Keratinocyte (primary cell): ENCODE results near the gene GCH1. TPM values are rescaled to one million over a fixed set of nuclear protein-coding genes. Genes with fewer than 3 reads are reported as not detected.

ENCODE experiments used
- DNase-seq: peaks from one replicate; pipeline ENCODE4 v3.0.0-alpha.2; 2011; ENCODE audit warnings: low read depth, missing footprints, low spot score
- FAIRE-seq: peaks from 2 replicates; lab custom pipeline; 2011; peaks lifted over from hg19 to GRCh38; lab: Jason Lieb, UNC
- H2AFZ ChIP-seq: 2 replicates; pipeline ENCODE4 v1.6.0; 2012; ENCODE audit warnings: low read length, control low read depth, inconsistent platforms; ENCODE audit not compliant: control insufficient read depth
- H3K27ac ChIP-seq: 2 replicates; pipeline ENCODE4 v1.5.1; 2011; ENCODE audit warnings: low read length; ENCODE audit not compliant: control insufficient read depth, insufficient read depth
- H3K27me3 ChIP-seq: 3 replicates; pipeline ENCODE4 v1.6.0; 2011; ENCODE audit warnings: low read length; ENCODE audit not compliant: control insufficient read depth, insufficient read depth; ENCODE audit errors: extremely low read depth
- H3K36me3 ChIP-seq, 2 experiments: 2 replicates in 1 of 2; 3 replicates in 1 of 2; pipeline ENCODE4 v1.5.1; 2011; ENCODE audit warnings: low read length in 2 of 2, mild to moderate bottlenecking in 1 of 2; ENCODE audit not compliant: control insufficient read depth in 2 of 2, insufficient read depth in 2 of 2; ENCODE audit errors: extremely low read depth in 1 of 2
- H3K4me1 ChIP-seq: 3 replicates; pipeline ENCODE4 v1.5.1; 2011; ENCODE audit warnings: low read length; ENCODE audit not compliant: control insufficient read depth, insufficient read depth; ENCODE audit errors: extremely low read depth
- H3K4me2 ChIP-seq: 3 replicates; pipeline ENCODE4 v1.6.0; 2011; ENCODE audit warnings: low read depth, low read length; ENCODE audit not compliant: control insufficient read depth, insufficient read depth; ENCODE audit errors: extremely low read depth
- H3K4me3 ChIP-seq, 3 experiments: fragments of 200-600 bp in 1 of 3; sonication (generic) in 1 of 3; 2 replicates in 2 of 3; 3 replicates in 1 of 3; pipeline ENCODE4 v1.5.1; 2011 to 2016; ENCODE audit warnings: low read length in 3 of 3, mild to moderate bottlenecking in 3 of 3, control low read depth in 2 of 3, inconsistent platforms in 1 of 3, low read depth in 1 of 3, mixed read lengths in 1 of 3, mixed run types in 1 of 3, moderate library complexity in 1 of 3; ENCODE audit not compliant: control insufficient read depth in 2 of 3, insufficient read depth in 2 of 3; ENCODE audit errors: extremely low read depth in 1 of 3
- H3K79me2 ChIP-seq: 2 replicates; pipeline ENCODE4 v1.6.0; 2012; ENCODE audit warnings: low read length; ENCODE audit not compliant: control insufficient read depth, insufficient read depth
- H3K9ac ChIP-seq: 3 replicates; pipeline ENCODE4 v1.6.0; 2011; ENCODE audit warnings: low read length; ENCODE audit not compliant: control insufficient read depth, insufficient read depth; ENCODE audit errors: extremely low read depth
- H3K9me1 ChIP-seq: 3 replicates; pipeline ENCODE4 v1.6.0; 2011; ENCODE audit warnings: low read length; ENCODE audit not compliant: control insufficient read depth, insufficient read depth; ENCODE audit errors: extremely low read depth
- H3K9me3 ChIP-seq: 2 replicates; pipeline ENCODE4 v1.5.1; 2012; ENCODE audit warnings: low read depth, low read length; ENCODE audit not compliant: control insufficient read depth
- H4K20me1 ChIP-seq: 3 replicates; pipeline ENCODE4 v1.6.0; 2011; ENCODE audit warnings: low read length; ENCODE audit not compliant: control insufficient read depth, insufficient read depth; ENCODE audit errors: extremely low read depth
- CTCF ChIP-seq, 3 experiments: IDR thresholded peaks in 1 of 3; conservative IDR thresholded peaks in 1 of 3; optimal IDR thresholded peaks in 1 of 3; 2 replicates in 2 of 3; 3 replicates in 1 of 3; pipeline versions ENCODE3 to v1.5.1; 2011; ENCODE audit warnings: low read length in 3 of 3, mild to moderate bottlenecking in 3 of 3, moderate library complexity in 2 of 3, control low read depth in 1 of 3, inconsistent platforms in 1 of 3; ENCODE audit not compliant: insufficient read depth in 2 of 3; ENCODE audit errors: extremely low read depth in 1 of 3
- EZH2 ChIP-seq: IDR thresholded peaks from one replicate; pipeline ENCODE4 v1.6.1; 2012; ENCODE audit warnings: inconsistent platforms, mild to moderate bottlenecking, low read length, moderate library complexity
- dilution Hi-C: fragments of 300-500 bp; cut with MboI; formaldehyde crosslinking; loops from one replicate; pipeline ENCODE4 v1.7.0; 2020; ENCODE audit warnings: low sequenced_read_pairs; ENCODE audit not compliant: extremely low pct_ligation_motif_present
- polyA plus RNA-seq, 5 experiments: library from polyadenylated mRNA; depleted of rRNA in 3 of 5; stranded (reverse) in 3 of 5; stranded (forward) in 1 of 5; unstranded in 1 of 5; fragments of >200 nt; gene quantifications; 1 replicate in 1 of 5; 2 replicates in 3 of 5; 3 replicates in 1 of 5; pipeline versions ENCODE4 v1.2.1 to v1.2.3, GENCODE V29; 2011 to 2012; ENCODE audit warnings: missing spikeins in 2 of 5, low read depth in 1 of 5, low replicate concordance in 1 of 5

GCH1 gene
- polyA plus RNA-seq, 1 donor (not counting 4 experiments of a cell fraction or from before 2014, with no cell fraction given): 3.4 TPM

- TF ChIP-seq EZH2 (no peak), CTCF (optimal IDR thresholded peaks at IDR 0.05 in 1 of 3, IDR thresholded peaks at IDR 0.05 in 1 of 3, conservative IDR thresholded peaks at IDR 0.05 in 1 of 3; ENCODE audit: extremely low read depth in 1 of 3, insufficient read depth in 2 of 3, low read length in 3 of 3) (no peak)
- H3K27ac ChIP-seq: no peak overlapping the region
- H3K4me2 ChIP-seq: no peak overlapping the region
- no peak overlapping the region for H3K4me3 ChIP-seq
- H2AFZ ChIP-seq: no peak overlapping the region
- H3K9me3 ChIP-seq: no peaks in the 10 kb centered on the region
- no peaks in the 10 kb centered on the region for H3K9me1 ChIP-seq
- H3K36me3 ChIP-seq: no peaks in the 10 kb centered on the region
- H3K27me3 ChIP-seq: no peaks in the 10 kb centered on the region
- H3K79me2 ChIP-seq: no peaks in the 10 kb centered on the region
- dilution Hi-C loops: no loop called here
- H4K20me1 ChIP-seq: no peaks in the 10 kb centered on the region
- H3K9ac ChIP-seq: no peak overlapping the region
- FAIRE-seq: no peak
- H3K4me1 ChIP-seq: no peaks in the 10 kb centered on the region
- DNase-seq: no peak
Measured at GRCh38 chr14:54837508-54838149, 65.0 kb downstream of the GCH1 start.

GRCh38 chr14:54836231-54836630, 66.4 kb downstream of the GCH1 start:
- no peak overlapping the region for H3K9ac ChIP-seq
- dilution Hi-C loops: no loop called here
- H2AFZ ChIP-seq: no peak overlapping the region
- H3K4me3 ChIP-seq: no peak overlapping the region
- no peaks in the 10 kb centered on the region for H3K4me1 ChIP-seq
- no peak overlapping the region for H3K4me2 ChIP-seq
- H3K79me2 ChIP-seq: no peaks in the 10 kb centered on the region
- H3K36me3 ChIP-seq: no peaks in the 10 kb centered on the region
- H3K9me3 ChIP-seq: no peaks in the 10 kb centered on the region
- no peak for DNase-seq
- TF ChIP-seq CTCF (optimal IDR thresholded peaks at IDR 0.05 in 1 of 3, IDR thresholded peaks at IDR 0.05 in 1 of 3, conservative IDR thresholded peaks at IDR 0.05 in 1 of 3; ENCODE audit: extremely low read depth in 1 of 3, insufficient read depth in 2 of 3, low read length in 3 of 3) (no peak), EZH2 (no peak)
- H3K9me1 ChIP-seq: no peaks in the 10 kb centered on the region
- H4K20me1 ChIP-seq: no peaks in the 10 kb centered on the region
- FAIRE-seq: no peak
- H3K27ac ChIP-seq: no peak overlapping the region
- H3K27me3 ChIP-seq: no peaks in the 10 kb centered on the region
